Measurements from ENCODE around the gene NCAPG. TPM values are rescaled to one million over a fixed set of nuclear protein-coding genes. Genes with fewer than 3 reads are reported as not detected.

The NCAPG gene
- total and polyA plus RNA-seq, 2 of the 4 experiments (the other 2 are of a cell fraction): 10.9 to 26.7 TPM

- no peaks in the 10 kb centered on the region for H4K20me1 ChIP-seq (ENCODE audit: insufficient read depth, low read length)
- H3K9me3 ChIP-seq (ENCODE audit: control insufficient read depth, insufficient read depth, low read length): no peaks in the 10 kb centered on the region
- no peak overlapping the region for H2BK120ac ChIP-seq (ENCODE audit: low read depth, low read length)
- POLR2A ChIA-PET (ENCODE audit: unreplicated experiment): no interaction called here
- no peak for DNase-seq
- no peak overlapping the region for H3K4me2 ChIP-seq (ENCODE audit: low read depth, low read length)
- H3K27me3 ChIP-seq (ENCODE audit: control insufficient read depth, insufficient read depth, low read length): peaks cover 1% of the 10 kb centered on the region; the same call in 1 of the 2 replicates
- H3K79me1 ChIP-seq (ENCODE audit: low read depth in 1 of 2, low read length in 2 of 2): no peaks in the 10 kb centered on the region
- H3K23ac ChIP-seq (ENCODE audit: low read depth, low read length): no peak overlapping the region
- H2AK9ac ChIP-seq (replicated peaks; ENCODE audit: low read depth, low read length, poor library complexity): no peak overlapping the region
- in situ Hi-C loops (cut with MboI; ENCODE audit: low sequenced_read_pairs): no loop called here
- no peak overlapping the region for H3K9ac ChIP-seq (ENCODE audit: low read depth, low read length)
- H3K18ac ChIP-seq (ENCODE audit: low read depth, low read length): no peak overlapping the region
- H3K36me3 ChIP-seq (ENCODE audit: control insufficient read depth, insufficient read depth, low read length): no peaks in the 10 kb centered on the region
- no peak for ATAC-seq (ENCODE audit: low read depth)
- no peak overlapping the region for H4K8ac ChIP-seq (ENCODE audit: low read depth in 2 of 2, low read length in 2 of 2)
- no peak overlapping the region for H4K91ac ChIP-seq (ENCODE audit: insufficient read depth, low read depth, low read length)
- BruUV-seq (replicated peaks): no TSS peak
- TF ChIP-seq CTCF (conservative IDR thresholded peaks at IDR 0.05; ENCODE audit: low read depth, low read length): no peak
- no peak for TF ChIP-seq MXI1 (IDR thresholded peaks at IDR 0.05; ENCODE audit: borderline replicate concordance, low read depth, low read length)
- no peak for TF ChIP-seq RFX5 (IDR thresholded peaks at IDR 0.05; ENCODE audit: low read depth, low read length)
- no peak for TF ChIP-seq ELK1 (IDR thresholded peaks at IDR 0.05; ENCODE audit: borderline replicate concordance, low read depth, low read length)
- H3K56ac ChIP-seq (ENCODE audit: extremely low read depth, insufficient read depth, low read length): no peak overlapping the region
- no peak overlapping the region for H2BK15ac ChIP-seq (ENCODE audit: low read depth, low read length)
- H3K4ac ChIP-seq (ENCODE audit: low read depth, low read length): no peak overlapping the region
- no peak overlapping the region for H3K27ac ChIP-seq (ENCODE audit: insufficient read depth, low read length)
- no peak overlapping the region for H3K14ac ChIP-seq (replicated peaks; ENCODE audit: low read depth, low read length)
- no peak overlapping the region for H2BK20ac ChIP-seq (ENCODE audit: low read depth, low read length)
- no peak overlapping the region for H2BK5ac ChIP-seq (ENCODE audit: low read depth, low read length, poor library complexity, severe bottlenecking)
- dilution Hi-C loops (cut with HindIII; ENCODE audit: low sequenced_read_pairs, unreplicated experiment): no loop called here
- no peak overlapping the region for H3K4me3 ChIP-seq (ENCODE audit: insufficient read depth, low read depth, low read length)
- no peak overlapping the region for H2AFZ ChIP-seq (replicated peaks; ENCODE audit: low read length, poor library complexity)
- H3K9me1 ChIP-seq (ENCODE audit: insufficient read depth, low read length): no peaks in the 10 kb centered on the region
- no peaks in the 10 kb centered on the region for H3K4me1 ChIP-seq (ENCODE audit: control insufficient read depth, insufficient read depth, low read length)
- no peak overlapping the region for H2AK5ac ChIP-seq (ENCODE audit: low read depth, low read length)
- H4K5ac ChIP-seq (ENCODE audit: low read depth, low read length): no peak overlapping the region
- CTCF ChIA-PET: no interaction called here
- intact Hi-C loops (cut with micrococcal nuclease): no loop called here
- WGBS, 2 experiments (ENCODE audit: extremely low coverage in 2 of 2, insufficient read length in 1 of 2): 17% methylated on average over 1 of the region's 8 CpGs; no CpG with 5 or more reads in 1 of the 2 experiments
Observed at GRCh38 chr4:17769406-17770174, 41.2 kb upstream of the NCAPG start.
